Neuronal stem cell (in vitro differentiated cells): ENCODE measurements around the gene SLC38A1.

Source experiments
- DNase-seq: peaks from one replicate; pipeline ENCODE4 v3.0.0-alpha.2; 2013; ENCODE audit warnings: low spot score
- H2AFZ ChIP-seq: one replicate; pipeline ENCODE4 v1.6.1; 2013; ENCODE audit warnings: mild to moderate bottlenecking, low read length, inconsistent platforms
- H2AK5ac ChIP-seq: 2 replicates; pipeline ENCODE4 v1.6.1; 2013; ENCODE audit warnings: low read depth, mild to moderate bottlenecking, inconsistent platforms, low read length, moderate library complexity, mixed read lengths
- H2BK120ac ChIP-seq: 2 replicates; pipeline ENCODE4 v1.6.1; 2013; ENCODE audit warnings: low read depth, mild to moderate bottlenecking, inconsistent platforms, low read length, moderate library complexity, mixed read lengths
- H2BK12ac ChIP-seq: one replicate; pipeline ENCODE4 v1.6.1; 2013; ENCODE audit warnings: low read length, inconsistent platforms
- H2BK15ac ChIP-seq: 2 replicates; pipeline ENCODE4 v1.6.1; 2013; ENCODE audit warnings: mild to moderate bottlenecking, low read length, inconsistent platforms, mixed read lengths
- H2BK5ac ChIP-seq: one replicate; pipeline ENCODE4 v1.6.1; 2013; ENCODE audit warnings: inconsistent platforms, mild to moderate bottlenecking, low read length, moderate library complexity
- H3K14ac ChIP-seq: one replicate; pipeline ENCODE4 v1.6.1; 2013; ENCODE audit warnings: low read length, inconsistent platforms
- H3K18ac ChIP-seq: 2 replicates; pipeline ENCODE4 v1.6.1; 2013; ENCODE audit warnings: low read length, inconsistent platforms
- H3K23ac ChIP-seq: 2 replicates; pipeline ENCODE4 v1.6.1; 2013; ENCODE audit warnings: low read depth, mild to moderate bottlenecking, mixed read lengths, low read length, inconsistent platforms; ENCODE audit not compliant: poor library complexity
- H3K27ac ChIP-seq: replicated peaks from 3 replicates; pipeline ENCODE4 v1.5.1; 2013; ENCODE audit warnings: low read length, inconsistent platforms
- H3K27me3 ChIP-seq, 3 experiments: 2 replicates each; pipeline ENCODE4 v1.6.1; 2013; ENCODE audit warnings: low read length in 3 of 3, mild to moderate bottlenecking in 2 of 3, inconsistent platforms in 1 of 3, low read depth in 1 of 3, mixed read lengths in 1 of 3, moderate library complexity in 1 of 3; ENCODE audit not compliant: control insufficient read depth in 3 of 3, insufficient read depth in 3 of 3
- H3K36me3 ChIP-seq, 2 donors: replicated peaks in 1 of 2; 2 replicates each; pipeline ENCODE4 v1.6.1; 2013; ENCODE audit warnings: low read length in 2 of 2; ENCODE audit not compliant: control insufficient read depth in 2 of 2, insufficient read depth in 2 of 2
- H3K4ac ChIP-seq: 2 replicates; pipeline ENCODE4 v1.6.1; 2013; ENCODE audit warnings: inconsistent platforms, mild to moderate bottlenecking, low read length, moderate library complexity
- H3K4me1 ChIP-seq, 2 donors: 1 replicate in 1 of 2; 2 replicates in 1 of 2; pipeline ENCODE4 v1.6.1; 2013; ENCODE audit warnings: low read length in 2 of 2, low read depth in 1 of 2; ENCODE audit not compliant: control insufficient read depth in 2 of 2, insufficient read depth in 1 of 2
- H3K4me2 ChIP-seq: one replicate; pipeline ENCODE4 v1.6.1; 2013; ENCODE audit warnings: mild to moderate bottlenecking, low read length, inconsistent platforms; ENCODE audit not compliant: insufficient read depth, poor library complexity, severe bottlenecking
- H3K4me3 ChIP-seq, 2 donors: 2 replicates each; pipeline ENCODE4 v1.5.1; 2013; ENCODE audit warnings: low read length in 2 of 2, mild to moderate bottlenecking in 2 of 2, inconsistent platforms in 1 of 2, moderate library complexity in 1 of 2
- H3K79me1 ChIP-seq: one replicate; pipeline ENCODE4 v1.6.1; 2013; ENCODE audit warnings: low read depth, mild to moderate bottlenecking, inconsistent platforms, low read length, moderate library complexity
- H3K9ac ChIP-seq: one replicate; pipeline ENCODE4 v1.6.1; 2013; ENCODE audit warnings: mild to moderate bottlenecking, low read depth, low read length, inconsistent platforms; ENCODE audit not compliant: poor library complexity
- H3K9me3 ChIP-seq, 2 donors: replicated peaks in 1 of 2; 2 replicates each; pipeline versions ENCODE3 to v1.6.1; 2013; ENCODE audit warnings: low read length in 2 of 2, mild to moderate bottlenecking in 2 of 2, inconsistent platforms in 1 of 2, low read depth in 1 of 2, mixed read lengths in 1 of 2, moderate library complexity in 1 of 2; ENCODE audit not compliant: control insufficient read depth in 2 of 2, insufficient read depth in 1 of 2
- H4K8ac ChIP-seq: one replicate; pipeline ENCODE4 v1.6.1; 2013; ENCODE audit warnings: low read depth, mild to moderate bottlenecking, inconsistent platforms, low read length, moderate library complexity
- H4K91ac ChIP-seq: one replicate; pipeline ENCODE4 v1.6.1; 2013; ENCODE audit warnings: low read length, low read depth, mild to moderate bottlenecking, inconsistent platforms; ENCODE audit not compliant: poor library complexity
- WGBS, 2 donors: extraction: QIAGEN DNeasy Blood & Tissue Kit; methylation state at CpG; one replicate each; pipeline ENCODE4 v1.1.7; 2013; ENCODE audit warnings: missing lambda C conversion rate in 2 of 2, mixed read lengths in 1 of 2; ENCODE audit not compliant: insufficient read length in 2 of 2, insufficient replicate concordance in 1 of 2; ENCODE audit errors: extremely low coverage in 2 of 2; 5-methylcytosine and 5-hydroxymethylcytosine counted together

The SLC38A1 gene

DNA sequence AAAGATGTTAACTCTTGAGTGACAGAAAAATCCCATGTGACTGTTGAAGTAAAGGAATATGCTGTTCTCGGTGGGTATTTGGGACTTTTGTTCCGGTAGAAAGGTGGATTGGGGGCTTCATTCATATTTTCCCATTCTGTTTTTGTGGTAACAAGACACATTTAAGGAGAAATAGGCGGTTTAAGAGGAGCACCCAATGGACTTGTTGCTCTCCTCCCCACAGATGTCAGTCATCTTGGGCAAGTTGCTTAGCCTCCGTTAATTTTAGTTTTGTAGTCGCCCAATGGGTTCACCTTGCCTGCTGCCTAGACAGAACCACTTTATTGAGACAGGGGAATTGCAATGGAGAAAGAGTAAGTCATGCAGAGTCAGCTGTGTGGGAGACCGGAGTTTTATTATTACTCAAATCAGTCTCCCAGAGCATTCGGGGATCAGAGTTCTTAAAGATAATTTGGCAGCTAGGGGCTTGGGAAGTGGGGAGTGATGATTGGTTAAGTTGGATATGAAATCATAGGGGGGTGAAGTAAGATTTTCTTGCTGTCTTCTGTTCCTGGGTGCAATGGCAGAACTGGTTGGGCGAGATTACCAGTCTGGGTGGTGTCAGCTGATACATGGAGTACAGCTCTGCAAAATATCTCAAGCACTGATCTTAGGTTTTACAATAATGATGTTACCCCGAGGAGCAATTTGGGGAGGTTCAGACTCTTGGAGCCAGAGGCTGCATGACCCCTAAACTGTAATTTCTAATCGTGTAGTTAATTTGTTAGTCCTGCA, 50.3 kb downstream of the SLC38A1 start:
- Histone ChIP-seq H3K4me3 (no peak overlapping the region), H2AK5ac (no peak overlapping the region), H3K23ac (no peak overlapping the region), H3K4me1 (peaks cover 0 to 1% of the 10 kb centered on the region in 2 donors), H4K8ac (no peak overlapping the region), H3K18ac (no peak overlapping the region), H2AFZ (no peak overlapping the region), H3K14ac (no peak overlapping the region), H3K36me3 (peaks cover 10 to 90% of the 10 kb centered on the region in 2 donors), H3K9me3 (no peaks in the 10 kb centered on the region), H2BK15ac (no peak overlapping the region), H3K4ac (no peak overlapping the region), H3K9ac (no peak overlapping the region), H3K4me2 (no peak overlapping the region), H2BK5ac (no peak overlapping the region), H3K79me1 (no peaks in the 10 kb centered on the region), H2BK120ac (no peak overlapping the region), H3K27ac (no peak overlapping the region), H4K91ac (no peak overlapping the region), H3K27me3 (no peaks in the 10 kb centered on the region), H2BK12ac (no peak overlapping the region)
- DNase-seq, result no peak
- WGBS, 2 donors, result no CpG with 5 or more reads among the region's 10 CpGs

GRCh38 chr12:46217541-46218321, 51.1 kb downstream of the SLC38A1 start:
- Histone ChIP-seq H3K36me3 (peaks cover 10 to 90% of the 10 kb centered on the region in 2 donors), H4K91ac (no peak overlapping the region), H2AK5ac (no peak overlapping the region), H2BK5ac (no peak overlapping the region), H2BK15ac (no peak overlapping the region), H3K27ac (no peak overlapping the region), H4K8ac (no peak overlapping the region), H3K79me1 (no peaks in the 10 kb centered on the region), H2BK12ac (no peak overlapping the region), H3K9me3 (no peaks in the 10 kb centered on the region), H3K23ac (no peak overlapping the region), H3K4me3 (no peak overlapping the region), H2BK120ac (no peak overlapping the region), H2AFZ (no peak overlapping the region), H3K4me2 (no peak overlapping the region), H3K27me3 (no peaks in the 10 kb centered on the region), H3K14ac (no peak overlapping the region), H3K4me1 (peaks cover 0 to 1% of the 10 kb centered on the region in 2 donors), H3K9ac (no peak overlapping the region), H3K4ac (no peak overlapping the region), H3K18ac (no peak overlapping the region)
- DNase-seq, result no peak
- WGBS, 2 donors, result no CpG with 5 or more reads among the region's 6 CpGs

- Histone ChIP-seq H2BK15ac (no peak overlapping the region), H3K4me1 (peaks cover 0 to 3% of the 10 kb centered on the region in 2 donors), H3K36me3 (peaks cover 10 to 81% of the 10 kb centered on the region in 2 donors), H4K91ac (no peak overlapping the region), H3K18ac (no peak overlapping the region), H3K79me1 (no peaks in the 10 kb centered on the region), H3K9me3 (no peaks in the 10 kb centered on the region), H3K4me3 (no peak overlapping the region), H3K4me2 (no peak overlapping the region), H3K9ac (no peak overlapping the region), H3K27ac (no peak overlapping the region), H2BK120ac (no peak overlapping the region), H2BK5ac (no peak overlapping the region), H2BK12ac (no peak overlapping the region), H4K8ac (no peak overlapping the region), H3K14ac (no peak overlapping the region), H3K23ac (no peak overlapping the region), H3K4ac (no peak overlapping the region), H3K27me3 (no peaks in the 10 kb centered on the region), H2AK5ac (no peak overlapping the region), H2AFZ (no peak overlapping the region)
- no CpG with 5 or more reads among the region's 7 CpGs for WGBS, 2 donors
- DNase-seq, result no peak
These were observed 54.0 kb downstream of the SLC38A1 start for GRCh38 chr12:46214668-46215436.
